Mammary epithelial cell (primary cell): Measurements from ENCODE around the gene SPDL1.

Source experiments
- CTCF ChIP-seq, 2 donors: IDR thresholded peaks in 1 of 2; conservative IDR thresholded peaks in 1 of 2; 2 replicates each; pipeline ENCODE4 v1.5.1; 2011 to 2012; ENCODE audit warnings: inconsistent platforms in 2 of 2, low read length in 2 of 2, mild to moderate bottlenecking in 2 of 2, control low read depth in 1 of 2, low read depth in 1 of 2; ENCODE audit not compliant: insufficient read depth in 1 of 2; ENCODE audit errors: extremely low read depth in 1 of 2
- EZH2 ChIP-seq: IDR thresholded peaks from 2 replicates; pipeline ENCODE4 v1.6.1; 2012; ENCODE audit warnings: low read length, inconsistent platforms, borderline replicate concordance

- TF ChIP-seq EZH2 (no peak), CTCF (conservative IDR thresholded peaks at IDR 0.05 in 1 of 2, IDR thresholded peaks at IDR 0.05 in 1 of 2; ENCODE audit: extremely low read depth in 1 of 2, insufficient read depth in 1 of 2, low read depth in 1 of 2, low read length in 2 of 2) (no peak)
Observed at GRCh38 chr5:169635936-169636335, 52.4 kb downstream of the SPDL1 start.
